MCF 10A (cell line): ENCODE measurements around the gene CRK. TPM values are rescaled to one million over a fixed set of nuclear protein-coding genes. Genes with fewer than 3 reads are reported as not detected.
"Not testable (repeated sequence)": the region's sequence is repeated elsewhere in the genome, so short reads cannot be mapped to it uniquely, and the experiment has no call there.

Experiments
- BruUV-seq: library from RNA; stranded (reverse); fragments of 400-500 nt; replicated peaks from 2 replicates; lab custom pipeline; 2021; lab: Mats Ljungman, UMichigan
- CTCF ChIA-PET: fragments of 300-600 bp; sonication (Branson Sonifier 250); formaldehyde crosslinking; extraction: SDS; loops from one replicate; lab custom pipeline; 2021; ENCODE audit warnings: antibody characterized with exemption, inconsistent platforms; lab: Yijun Ruan, JAX
- POLR2A ChIA-PET: fragments of 300-600, 350-650 bp; sonication (Branson Sonifier 250); formaldehyde crosslinking; extraction: SDS; loops from one replicate; lab custom pipeline; 2020; ENCODE audit warnings: antibody characterized with exemption, inconsistent platforms; lab: Yijun Ruan, JAX
- DNase-seq: peaks from one replicate; pipeline ENCODE4 v3.0.0-alpha.2; 2018; ENCODE audit not compliant: unreplicated experiment
- H3K27ac Mint-ChIP-seq: one replicate; pipeline ENCODE4 v1.8.0; 2022; ENCODE audit warnings: mild to moderate bottlenecking, low read depth, mixed read lengths; ENCODE audit not compliant: unreplicated experiment
- H3K27me3 Mint-ChIP-seq: one replicate; pipeline ENCODE4 v1.8.0; 2022; ENCODE audit warnings: mixed read lengths; ENCODE audit not compliant: insufficient read depth, unreplicated experiment
- H3K36me3 Mint-ChIP-seq: one replicate; pipeline ENCODE4 v1.8.0; 2022; ENCODE audit warnings: mild to moderate bottlenecking, moderate library complexity, mixed read lengths; ENCODE audit not compliant: insufficient read depth, unreplicated experiment
- H3K4me1 Mint-ChIP-seq: one replicate; pipeline ENCODE4 v1.8.0; 2022; ENCODE audit warnings: mixed read lengths; ENCODE audit not compliant: insufficient read depth, unreplicated experiment
- H3K4me3 Mint-ChIP-seq: one replicate; pipeline ENCODE4 v1.8.0; 2022; ENCODE audit warnings: mild to moderate bottlenecking, moderate library complexity, mixed read lengths; ENCODE audit not compliant: unreplicated experiment
- H3K9me3 Mint-ChIP-seq: one replicate; pipeline ENCODE4 v1.8.0; 2022; ENCODE audit warnings: mixed read lengths; ENCODE audit not compliant: unreplicated experiment
- intact Hi-C: fragments of 100-400 bp; cut with micrococcal nuclease; formaldehyde crosslinking; loops from 2 replicates; pipeline ENCODE4 v1.14.1; 2022
- total RNA-seq: library from RNA; stranded (reverse); gene quantifications from 2 replicates; pipeline ENCODE4 v1.2.3, GENCODE V29; 2022
- TF ChIP-seq, protein P1 (sequence below): fragments of 200-600 bp; IDR thresholded peaks from one replicate; pipeline ENCODE4 v1.8.0; 2022; ENCODE audit warnings: antibody characterized with exemption, mild to moderate bottlenecking; ENCODE audit not compliant: unreplicated experiment

Gene CRK
- total RNA-seq, 1 experiment from 2014 or later: 70.6 TPM

DNA sequence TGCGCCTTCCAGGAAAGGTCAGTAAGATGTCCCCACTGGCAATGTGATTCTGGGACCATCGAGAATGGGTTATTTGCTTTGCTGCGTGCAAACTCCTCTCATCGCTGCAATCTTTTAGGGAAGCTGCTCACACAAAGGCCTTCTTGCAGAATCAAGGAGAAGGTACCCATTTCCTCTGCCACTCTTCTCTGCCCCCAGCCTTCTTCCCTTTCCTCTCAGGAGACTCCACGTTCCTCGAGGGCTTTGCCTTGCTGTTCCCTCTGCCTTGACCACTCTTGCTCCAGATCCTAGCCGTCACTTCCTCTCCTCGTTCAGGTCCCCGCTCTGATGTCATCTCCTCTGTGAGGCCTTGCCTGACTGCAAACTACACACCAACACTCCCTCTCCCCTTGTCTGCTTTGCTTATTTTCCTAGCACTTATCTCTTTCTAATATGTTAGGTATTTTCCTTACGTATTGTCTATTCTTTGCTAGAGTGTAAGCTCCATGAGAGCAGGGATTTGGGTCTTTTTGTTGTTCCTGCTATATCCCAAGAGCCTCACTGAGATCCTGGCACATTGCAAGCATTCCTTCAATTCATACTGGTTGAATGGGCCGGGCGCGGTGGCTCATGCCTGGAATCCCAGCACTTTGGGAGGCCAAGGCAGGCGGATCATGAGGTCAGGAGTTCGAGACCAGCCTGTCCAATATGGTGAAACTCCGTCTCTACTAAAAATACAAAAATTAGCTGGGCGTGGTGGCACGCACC is 5.3 kb upstream of the CRK start:
- intact Hi-C loops: no loop called here
- no peaks in the 10 kb centered on the region for H3K27me3 Mint-ChIP-seq
- H3K27ac Mint-ChIP-seq: peak overlapping the region; percentile 59
- TF ChIP-seq, protein P1, sequence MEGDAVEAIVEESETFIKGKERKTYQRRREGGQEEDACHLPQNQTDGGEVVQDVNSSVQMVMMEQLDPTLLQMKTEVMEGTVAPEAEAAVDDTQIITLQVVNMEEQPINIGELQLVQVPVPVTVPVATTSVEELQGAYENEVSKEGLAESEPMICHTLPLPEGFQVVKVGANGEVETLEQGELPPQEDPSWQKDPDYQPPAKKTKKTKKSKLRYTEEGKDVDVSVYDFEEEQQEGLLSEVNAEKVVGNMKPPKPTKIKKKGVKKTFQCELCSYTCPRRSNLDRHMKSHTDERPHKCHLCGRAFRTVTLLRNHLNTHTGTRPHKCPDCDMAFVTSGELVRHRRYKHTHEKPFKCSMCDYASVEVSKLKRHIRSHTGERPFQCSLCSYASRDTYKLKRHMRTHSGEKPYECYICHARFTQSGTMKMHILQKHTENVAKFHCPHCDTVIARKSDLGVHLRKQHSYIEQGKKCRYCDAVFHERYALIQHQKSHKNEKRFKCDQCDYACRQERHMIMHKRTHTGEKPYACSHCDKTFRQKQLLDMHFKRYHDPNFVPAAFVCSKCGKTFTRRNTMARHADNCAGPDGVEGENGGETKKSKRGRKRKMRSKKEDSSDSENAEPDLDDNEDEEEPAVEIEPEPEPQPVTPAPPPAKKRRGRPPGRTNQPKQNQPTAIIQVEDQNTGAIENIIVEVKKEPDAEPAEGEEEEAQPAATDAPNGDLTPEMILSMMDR: no peak
- BruUV-seq: no TSS peak
- CTCF ChIA-PET: interaction anchor here (1.7 kb wide), 1 partner anchor 54 kb away, joined by 7 read pairs; no protein-coding TSS in a partner anchor
- DNase-seq: no peak
- no peak overlapping the region for H3K4me3 Mint-ChIP-seq
- H3K4me1 Mint-ChIP-seq: peaks cover 9% of the 10 kb centered on the region
- peaks cover 26% of the 10 kb centered on the region for H3K36me3 Mint-ChIP-seq
- H3K9me3 Mint-ChIP-seq: no peaks in the 10 kb centered on the region
- POLR2A ChIA-PET: interaction anchor here (1.0 to 2.1 kb wide), 7 partner anchors 8 to 62 kb away, joined by 3 to 8 read pairs (median 4); partner anchors contain the start of genes INPP5K and YWHAE

DNA sequence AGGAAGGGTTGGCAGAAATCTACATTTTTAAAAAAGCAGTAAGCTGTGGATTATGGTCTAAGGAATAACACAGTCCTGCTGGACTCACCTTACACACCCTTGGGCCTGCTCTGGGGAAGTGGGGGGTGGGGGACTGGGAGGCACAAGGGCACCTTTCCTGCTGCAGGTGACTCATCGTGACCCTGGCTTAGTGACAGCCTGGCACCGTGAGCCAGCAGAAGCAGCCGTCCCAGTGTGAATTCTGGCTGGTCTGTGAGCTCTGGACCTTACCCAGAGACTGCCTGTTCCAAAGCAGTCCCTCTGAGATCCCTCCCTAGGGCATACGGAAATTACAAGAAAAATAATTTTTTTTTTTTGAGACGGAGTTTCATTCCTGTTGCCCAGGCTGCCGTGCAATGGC is 4.2 kb upstream of the CRK start:
- peak; percentile 62 for DNase-seq

DNA sequence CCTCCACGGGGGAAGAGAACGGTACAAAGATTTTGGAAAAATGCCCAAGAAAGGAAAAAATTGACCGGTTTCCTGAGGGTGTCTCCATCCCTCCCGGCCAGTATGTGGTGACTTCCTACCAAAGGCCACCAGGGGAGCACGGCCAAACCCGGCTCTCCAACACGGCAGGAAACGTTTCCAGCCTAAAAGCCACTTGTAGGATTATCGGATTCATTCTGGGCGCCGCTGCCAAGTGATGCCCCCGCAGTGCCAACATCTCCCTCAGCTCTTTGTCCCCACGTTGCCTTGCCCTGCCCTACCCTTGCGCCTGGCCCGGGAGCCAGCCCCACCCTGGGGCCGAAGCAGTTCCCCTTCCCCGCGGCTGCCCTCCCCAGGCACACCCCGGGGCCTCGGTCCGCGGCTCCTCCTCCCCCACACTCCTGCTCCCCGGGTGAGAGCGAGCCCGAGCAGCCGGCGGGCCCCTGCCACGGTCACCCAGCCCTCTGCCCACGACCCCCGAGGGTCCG is 688 bp downstream of the CRK start:
- intact Hi-C loops: loop anchor here (1.0 to 5.0 kb wide), 2 partner anchors 53 to 90 kb away; partner anchors contain the start of gene YWHAE
- H3K36me3 Mint-ChIP-seq: peaks cover 32% of the 10 kb centered on the region
- H3K9me3 Mint-ChIP-seq: no peaks in the 10 kb centered on the region
- TF ChIP-seq, protein P1: peak; percentile 43
- peaks cover 16% of the 10 kb centered on the region for H3K4me1 Mint-ChIP-seq
- H3K4me3 Mint-ChIP-seq: peak overlapping the region; percentile 85
- H3K27me3 Mint-ChIP-seq: no peaks in the 10 kb centered on the region
- peak; percentile 68 for DNase-seq
- H3K27ac Mint-ChIP-seq: peak overlapping the region; percentile 75
- ChIA-PET POLR2A (interaction anchor here (0.5 to 4.8 kb wide), 21 partner anchors 15 to 194 kb away, joined by 3 to 46 read pairs (median 6); partner anchors contain the start of genes INPP5K, RILP and YWHAE), CTCF (interaction anchor here (0.5 to 1.0 kb wide), 2 partner anchors 52 to 90 kb away, joined by 3 read pairs; no protein-coding TSS in a partner anchor)
- BruUV-seq: no TSS peak

More for the DNA sequence above, 4.2 kb upstream of the CRK start:
- ChIA-PET POLR2A (interaction anchor here (0.6 to 2.1 kb wide), 15 partner anchors 9 to 169 kb away, joined by 3 to 8 read pairs (median 4); partner anchors contain the start of genes INPP5K and SLC43A2), CTCF (interaction anchor here (0.6 to 1.4 kb wide), 2 partner anchors 55 to 198 kb away, joined by 3 to 5 read pairs; partner anchors contain the start of gene INPP5K)
- Mint-ChIP-seq H3K36me3 (peaks cover 17% of the 10 kb centered on the region), H3K27ac (peak overlapping the region; percentile 18), H3K4me3 (no peak overlapping the region), H3K9me3 (no peaks in the 10 kb centered on the region), H3K27me3 (no peaks in the 10 kb centered on the region), H3K4me1 (peaks cover 9% of the 10 kb centered on the region)
- intact Hi-C loops: no loop called here
- TF ChIP-seq, protein P1: no peak
- BruUV-seq: no TSS peak

DNA sequence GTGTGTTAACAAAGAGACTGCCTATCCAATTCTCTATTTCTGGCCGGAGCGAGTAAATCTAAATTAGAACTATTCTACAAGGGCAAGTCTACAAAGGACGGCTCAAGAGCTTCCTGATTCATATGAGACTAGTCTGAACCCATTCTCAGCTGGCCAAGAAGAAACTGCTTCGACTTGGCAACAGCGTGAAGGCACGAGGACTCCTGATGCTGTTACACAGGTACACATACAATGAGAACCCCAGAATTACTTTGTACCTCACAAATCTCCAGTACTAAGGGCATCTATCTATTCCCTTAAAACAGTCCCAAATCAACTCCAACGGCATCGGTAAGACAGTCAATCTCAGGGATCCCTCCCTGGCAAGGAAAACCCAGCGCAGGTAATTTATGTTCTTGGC is 1.5 kb downstream of the CRK start:
- POLR2A ChIA-PET: interaction anchor here (1.2 to 4.8 kb wide), 11 partner anchors 16 to 195 kb away, joined by 3 to 46 read pairs (median 6); partner anchors contain the start of genes INPP5K, RILP and YWHAE

DNA sequence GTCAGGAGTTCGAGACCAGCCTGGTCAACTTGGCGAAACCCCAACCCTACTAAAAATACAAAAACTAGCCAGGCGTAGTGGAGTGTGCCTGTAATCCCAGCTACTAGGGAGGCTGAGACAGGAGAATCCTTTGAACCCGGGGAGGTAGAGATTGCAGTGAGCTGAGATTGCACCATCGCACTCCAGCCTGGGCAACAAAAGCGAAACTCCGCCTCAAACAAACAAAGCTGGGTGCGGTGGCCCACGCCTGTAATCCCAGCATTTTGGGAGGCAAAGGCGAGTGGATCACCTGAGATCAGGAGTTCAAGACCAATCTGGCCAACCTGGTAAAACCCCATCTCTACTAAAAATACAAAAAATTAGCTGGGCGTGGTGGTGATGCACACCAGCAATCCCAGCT is 2.3 kb downstream of the CRK start:
- CTCF ChIA-PET: interaction anchor here (1.0 to 1.7 kb wide), 4 partner anchors 16 to 88 kb away, joined by 3 to 5 read pairs (median 4); no protein-coding TSS in a partner anchor

More for the DNA sequence above, 1.5 kb downstream of the CRK start:
- Mint-ChIP-seq H3K4me1 (peaks cover 11% of the 10 kb centered on the region), H3K27me3 (no peaks in the 10 kb centered on the region), H3K36me3 (peaks cover 37% of the 10 kb centered on the region), H3K27ac (peak overlapping the region; percentile 75), H3K4me3 (peak overlapping the region; percentile 85), H3K9me3 (no peaks in the 10 kb centered on the region)
- no TSS peak for BruUV-seq
- TF ChIP-seq, protein P1: no peak
- intact Hi-C loops: no loop called here
- DNase-seq: no peak
- CTCF ChIA-PET: interaction anchor here (1.1 to 1.7 kb wide), 2 partner anchors 17 to 30 kb away, joined by 3 to 4 read pairs; no protein-coding TSS in a partner anchor

More for the DNA sequence above, 2.3 kb downstream of the CRK start:
- DNase-seq, H3K9me3 Mint-ChIP-seq, intact Hi-C loops, H3K27me3 Mint-ChIP-seq, H3K27ac Mint-ChIP-seq, BruUV-seq: not testable (repeated sequence)
- peak overlapping the region; percentile 85 for H3K4me3 Mint-ChIP-seq
- peaks cover 13% of the 10 kb centered on the region for H3K4me1 Mint-ChIP-seq
- H3K36me3 Mint-ChIP-seq: peaks cover 41% of the 10 kb centered on the region
- POLR2A ChIA-PET: interaction anchor here (0.8 to 4.8 kb wide), 8 partner anchors 13 to 196 kb away, joined by 3 to 46 read pairs (median 4); partner anchors contain the start of genes INPP5K, RILP and YWHAE
